ENCODE data around the gene SOX15. TPM values are rescaled to one million over a fixed set of nuclear protein-coding genes. Genes with fewer than 3 reads are reported as not detected.

The SOX15 gene
- total RNA-seq, 1 donor from 2014 or later = 0.25 TPM

- intact Hi-C loops (cut with micrococcal nuclease) = loop anchor here (2.0 kb wide), 1 partner anchor 75 kb away; the partner anchor contains the start of gene POLR2A
These were observed 30.3 kb downstream of the SOX15 start for GRCh38 chr17:7559320-7560171.

DNA sequence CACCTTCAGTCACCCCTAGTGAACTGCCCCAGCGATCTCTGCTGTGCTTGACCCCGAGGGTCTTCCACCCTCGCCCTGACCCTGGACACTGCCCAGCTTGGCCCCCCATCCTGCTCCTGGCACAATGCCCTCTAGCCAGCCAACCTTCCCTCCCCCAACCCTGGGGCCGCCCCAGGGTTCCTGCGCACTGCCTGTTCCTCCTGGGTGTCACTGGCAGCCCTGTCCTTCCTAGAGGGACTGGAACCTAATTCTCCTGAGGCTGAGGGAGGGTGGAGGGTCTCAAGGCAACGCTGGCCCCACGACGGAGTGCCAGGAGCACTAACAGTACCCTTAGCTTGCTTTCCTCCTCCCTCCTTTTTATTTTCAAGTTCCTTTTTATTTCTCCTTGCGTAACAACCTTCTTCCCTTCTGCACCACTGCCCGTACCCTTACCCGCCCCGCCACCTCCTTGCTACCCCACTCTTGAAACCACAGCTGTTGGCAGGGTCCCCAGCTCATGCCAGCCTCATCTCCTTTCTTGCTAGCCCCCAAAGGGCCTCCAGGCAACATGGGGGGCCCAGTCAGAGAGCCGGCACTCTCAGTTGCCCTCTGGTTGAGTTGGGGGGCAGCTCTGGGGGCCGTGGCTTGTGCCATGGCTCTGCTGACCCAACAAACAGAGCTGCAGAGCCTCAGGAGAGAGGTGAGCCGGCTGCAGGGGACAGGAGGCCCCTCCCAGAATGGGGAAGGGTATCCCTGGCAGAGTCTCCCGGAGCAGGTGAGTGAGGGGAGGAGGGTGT lies 31.2 kb downstream of the SOX15 start, which contains the start of gene TNFSF13:
Gene TNFSF13 (plus strand): TSS at position 207 of the 776 bp plus-strand sequence. CDS start 290 bp downstream, at position 497.
- intact Hi-C loops (cut with micrococcal nuclease) = no loop called here

DNA sequence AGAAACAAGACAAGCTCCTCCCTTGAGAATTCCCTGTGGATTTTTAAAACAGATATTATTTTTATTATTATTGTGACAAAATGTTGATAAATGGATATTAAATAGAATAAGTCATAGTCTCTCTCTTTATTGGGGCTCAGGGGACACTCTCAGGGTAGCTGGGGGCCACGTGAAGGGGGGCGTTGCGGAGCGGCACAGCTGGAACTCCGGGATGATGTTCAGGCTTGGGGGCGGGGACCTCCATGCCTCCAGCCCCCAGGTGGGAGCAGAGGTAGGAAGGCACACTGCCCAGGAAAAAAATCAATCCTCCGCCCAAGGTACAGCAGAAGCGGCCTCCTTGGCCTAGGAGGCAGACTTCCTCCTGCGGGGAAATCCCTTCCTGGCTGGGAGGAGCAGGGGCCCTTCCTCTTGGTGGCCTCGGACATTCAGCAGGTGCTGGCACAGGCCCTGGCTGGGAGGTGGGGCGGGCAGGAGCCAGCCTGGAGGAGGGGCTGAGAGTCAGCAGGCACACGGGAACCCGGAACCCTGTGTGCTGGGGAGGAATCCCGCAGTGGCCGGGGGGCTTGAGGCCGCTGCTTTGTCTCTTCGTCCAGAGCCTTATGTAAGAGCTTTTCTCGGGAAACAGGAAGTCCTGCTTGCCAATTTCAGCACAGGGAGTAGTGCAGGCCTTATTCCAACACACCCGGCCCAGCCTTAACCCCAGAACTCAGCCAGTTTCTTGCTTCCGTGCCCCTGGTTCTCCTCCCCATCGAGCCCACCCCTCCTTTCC lies 31.9 kb downstream of the SOX15 start:
- intact Hi-C loops (cut with micrococcal nuclease) = no loop called here

- intact Hi-C loops (cut with micrococcal nuclease) = no loop called here
These were observed 32.6 kb downstream of the SOX15 start for GRCh38 chr17:7557147-7557764.

- intact Hi-C loops (cut with micrococcal nuclease) = no loop called here
These were observed 33.3 kb downstream of the SOX15 start for GRCh38 chr17:7556627-7557026.

- intact Hi-C loops (cut with micrococcal nuclease) = no loop called here
These were observed 34.5 kb downstream of the SOX15 start for GRCh38 chr17:7555320-7555948.

GRCh38 chr17:7553356-7553755 lies 36.5 kb downstream of the SOX15 start:
- intact Hi-C loops (cut with micrococcal nuclease) = no loop called here

DNA sequence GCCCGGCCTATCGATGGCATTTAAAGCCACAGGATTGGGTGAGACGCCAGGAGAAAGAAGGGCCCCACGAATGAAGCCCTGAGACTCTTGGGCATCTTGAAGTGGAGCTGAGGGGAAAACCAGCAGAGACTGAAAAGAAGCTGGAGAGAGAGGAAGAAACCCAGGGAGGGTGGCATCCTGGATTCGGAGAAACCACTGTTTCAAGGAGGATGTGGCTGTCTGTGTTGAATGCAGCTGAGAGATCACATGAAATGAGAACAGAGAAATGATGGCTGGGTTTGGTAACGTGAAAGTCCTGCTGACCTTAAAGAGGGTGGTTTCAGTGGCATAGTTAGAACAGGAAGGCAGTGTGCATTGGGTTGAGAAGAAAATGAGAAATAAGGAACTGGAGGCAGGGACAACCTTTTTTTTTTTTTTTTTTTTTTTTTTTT lies 37.3 kb downstream of the SOX15 start:
- intact Hi-C loops (cut with micrococcal nuclease) = no loop called here

DNA sequence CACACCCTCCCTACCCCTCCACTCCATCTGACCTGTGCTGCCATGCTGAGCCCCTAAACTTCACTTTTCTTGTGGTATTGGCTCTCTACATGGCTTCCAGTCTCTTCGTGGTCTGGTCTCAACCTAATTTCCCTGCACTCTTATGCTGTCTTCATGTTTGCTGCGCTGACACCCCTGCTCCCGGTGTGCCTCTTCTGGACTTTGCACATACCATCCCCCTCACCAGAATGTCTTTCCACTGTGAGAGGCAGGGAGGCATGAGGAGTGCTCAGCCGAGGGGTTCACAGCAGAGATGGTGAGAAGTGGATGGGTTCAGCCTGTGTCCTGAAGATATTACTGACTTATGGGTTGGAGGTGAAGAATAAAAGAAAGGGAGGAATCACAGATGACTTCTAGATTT lies 38.5 kb downstream of the SOX15 start:
- intact Hi-C loops (cut with micrococcal nuclease) = no loop called here

DNA sequence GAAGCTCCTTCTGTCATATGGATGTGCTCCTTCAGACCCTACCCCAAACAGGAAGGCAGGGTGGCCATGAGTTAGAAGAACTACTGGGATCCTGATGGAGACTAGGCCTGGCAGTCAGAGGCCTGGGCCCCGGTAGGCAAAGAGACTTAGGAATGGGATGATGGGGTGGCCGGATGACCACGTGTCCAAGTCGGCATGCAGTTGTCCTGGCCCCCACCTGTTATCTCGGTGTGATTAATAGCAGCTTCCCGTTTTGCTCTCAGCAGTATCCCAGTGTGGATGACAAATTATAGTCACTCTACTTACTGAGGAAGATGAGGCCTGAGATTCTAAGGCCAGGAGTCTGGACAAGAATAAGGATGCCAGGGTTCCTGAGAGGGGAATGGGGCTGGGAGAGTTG lies 39.5 kb downstream of the SOX15 start:
- intact Hi-C loops (cut with micrococcal nuclease) = no loop called here

- intact Hi-C loops (cut with micrococcal nuclease) = no loop called here
These were observed 40.4 kb downstream of the SOX15 start for GRCh38 chr17:7549401-7550055.

DNA sequence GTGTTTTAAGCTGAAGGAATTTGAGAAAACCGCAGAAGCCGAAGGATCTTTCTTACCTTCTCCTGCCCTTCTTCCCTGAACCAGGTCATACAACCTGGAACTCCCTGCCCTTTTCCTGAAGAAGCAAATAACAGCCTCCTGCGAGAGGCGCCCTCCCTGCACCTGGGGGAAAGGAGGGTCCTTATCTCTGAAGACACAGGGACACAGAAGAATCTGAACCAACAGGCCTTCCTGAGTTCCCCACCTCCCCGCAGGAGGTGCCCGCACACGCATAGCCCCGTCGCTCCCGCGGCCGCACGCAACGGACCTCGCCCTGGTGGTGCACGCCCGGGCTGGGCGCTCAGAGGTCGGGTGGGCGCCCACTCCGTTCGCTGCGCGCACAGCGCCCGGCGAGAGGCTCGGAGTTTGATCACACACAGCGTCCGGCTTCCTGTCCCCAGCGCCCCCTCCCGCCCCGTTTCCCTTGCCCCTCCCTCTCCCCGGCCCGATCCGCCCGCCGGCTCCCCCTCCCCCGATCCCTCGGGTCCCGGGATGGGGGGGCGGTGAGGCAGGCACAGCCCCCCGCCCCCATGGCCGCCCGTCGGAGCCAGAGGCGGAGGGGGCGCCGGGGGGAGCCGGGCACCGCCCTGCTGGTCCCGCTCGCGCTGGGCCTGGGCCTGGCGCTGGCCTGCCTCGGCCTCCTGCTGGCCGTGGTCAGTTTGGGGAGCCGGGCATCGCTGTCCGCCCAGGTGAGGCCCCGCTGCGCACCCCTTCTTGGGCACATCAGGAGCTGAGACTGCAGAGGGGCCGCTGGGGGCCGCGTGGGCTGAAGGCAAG lies 41.1 kb downstream of the SOX15 start, which contains the start of gene TNFSF12:
Gene TNFSF12 (plus strand): TSS at position 474 of the 816 bp plus-strand sequence. CDS start 96 bp downstream, at position 570.
- intact Hi-C loops (cut with micrococcal nuclease) = no loop called here

- intact Hi-C loops (cut with micrococcal nuclease) = no loop called here
These were observed 45.0 kb downstream of the SOX15 start for GRCh38 chr17:7544911-7545310.

GRCh38 chr17:7541074-7541621 lies 48.7 kb downstream of the SOX15 start:
- intact Hi-C loops (cut with micrococcal nuclease) = no loop called here

- intact Hi-C loops (cut with micrococcal nuclease) = no loop called here
These were observed 50.9 kb downstream of the SOX15 start for GRCh38 chr17:7538891-7539545.

Measured in T-helper 2 cell treated with Interferon-gamma antibody and Interleukin-4, amounts not matched to agents 100 ng/mL and 5 ng/mL, for 36 hours (primary cell).